ENCODE results near the gene CCDC3.
"Not testable (repeated sequence)": the region's sequence is repeated elsewhere in the genome, so short reads cannot be mapped to it uniquely, and the experiment has no call there.

CCDC3 gene

DNA sequence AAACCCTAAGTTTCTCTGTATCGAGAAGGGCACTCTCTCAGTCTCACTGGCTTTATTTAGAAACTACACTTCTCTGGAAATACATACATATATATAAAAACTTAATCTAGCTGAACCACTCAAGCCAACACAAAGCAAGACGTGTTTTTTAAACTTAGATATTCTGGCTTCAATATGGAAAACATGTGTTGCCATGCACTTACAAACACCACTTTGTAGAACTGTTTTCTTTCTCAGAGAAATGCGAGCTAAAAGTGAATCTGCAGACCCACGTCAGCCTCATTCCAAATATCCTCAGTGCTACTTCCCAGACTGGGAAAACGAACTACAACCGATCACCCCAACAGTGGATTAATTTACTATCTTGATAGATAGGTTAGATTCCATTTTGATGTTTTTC, 1.7 kb downstream of the CCDC3 start:
- no peak for DNase-seq (ENCODE audit: low spot score)

DNA sequence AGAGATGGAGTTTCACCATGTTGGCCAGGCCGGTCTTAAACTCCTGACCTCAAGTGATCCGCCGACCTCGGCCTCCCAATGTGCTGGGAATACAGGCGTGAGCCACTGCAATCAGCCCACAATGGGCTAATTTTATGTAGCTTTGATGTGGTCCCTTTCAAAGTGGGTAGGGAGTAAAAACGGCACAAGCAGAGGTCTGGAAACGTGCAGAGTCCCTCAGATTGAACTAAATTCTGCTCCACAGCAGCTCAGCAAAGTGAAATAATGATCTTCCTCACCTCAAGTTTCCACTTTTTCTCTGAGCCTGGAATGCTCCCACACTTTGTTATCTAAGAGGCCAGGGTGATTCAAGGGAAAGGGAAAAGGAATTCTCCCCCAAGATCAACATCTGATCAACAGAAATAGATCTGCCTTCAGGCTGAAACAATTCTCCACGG, 6.1 kb downstream of the CCDC3 start:
- DNase-seq (ENCODE audit: low spot score) = no peak

DNA sequence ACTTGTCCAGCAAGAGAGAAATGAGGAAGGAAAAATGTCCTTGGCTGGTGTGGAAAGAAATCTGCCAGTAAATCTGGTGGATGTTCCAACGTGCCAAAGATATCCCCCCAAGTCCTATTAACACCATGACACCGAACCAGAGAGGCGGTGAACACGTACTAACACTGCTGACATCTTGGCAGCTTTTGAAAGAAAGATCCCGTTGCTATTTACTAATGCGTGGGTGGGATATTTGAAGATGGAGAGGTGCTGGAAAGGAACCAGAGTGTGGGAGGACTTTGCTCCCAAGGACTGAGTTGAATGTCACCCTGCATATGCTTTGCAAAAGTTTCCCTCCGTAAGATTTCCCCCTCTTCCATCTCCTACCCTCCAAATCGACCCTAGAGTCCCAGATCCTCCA, 7.9 kb downstream of the CCDC3 start:
- DNase-seq (ENCODE audit: low spot score) = no peak

DNA sequence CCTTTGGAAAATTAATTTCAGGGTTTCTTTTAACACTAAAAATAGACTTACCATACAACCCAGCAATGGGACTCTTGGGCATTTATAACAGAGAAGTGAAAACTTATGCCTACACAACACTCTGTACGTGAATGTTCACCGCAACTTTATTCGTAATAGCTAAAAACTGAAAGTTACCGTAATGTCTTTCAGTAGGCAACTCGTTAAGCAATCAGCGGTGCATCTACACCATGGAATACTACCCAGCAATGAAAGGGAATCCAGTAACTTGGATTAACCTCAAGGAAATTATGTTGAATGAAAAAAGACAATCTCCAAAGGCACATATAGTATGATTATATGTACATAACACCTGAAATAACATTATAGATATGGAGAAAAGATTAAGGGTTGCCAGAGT, 16.2 kb downstream of the CCDC3 start:
- DNase-seq (ENCODE audit: low spot score) = no peak

DNA sequence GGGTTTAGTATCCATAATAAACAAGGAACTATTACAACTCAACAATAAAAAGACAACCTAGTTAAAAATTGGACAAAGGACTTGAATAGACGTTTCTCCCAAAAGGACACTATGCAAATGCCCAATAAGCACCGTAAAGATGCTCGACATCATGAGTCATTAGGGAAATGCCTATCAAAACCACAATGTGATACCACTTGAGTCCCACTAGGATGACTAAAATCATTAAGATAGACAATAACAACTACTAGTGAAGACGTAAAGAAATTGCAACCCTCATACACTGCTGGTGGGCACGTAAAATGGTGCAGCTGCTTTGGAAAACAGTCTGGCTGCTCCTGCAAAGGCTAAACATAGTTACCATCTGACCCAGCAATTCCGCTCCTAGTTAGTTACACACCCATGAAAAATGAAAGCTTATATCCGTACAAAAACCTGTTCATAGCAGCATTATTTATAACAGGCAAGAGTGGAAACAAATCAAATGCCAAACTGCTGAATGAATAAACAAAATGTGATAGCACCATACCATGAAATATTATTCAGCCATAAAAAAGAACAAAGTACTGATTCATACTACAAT, 17.3 kb downstream of the CCDC3 start:
- DNase-seq (ENCODE audit: low spot score) = no peak

DNA sequence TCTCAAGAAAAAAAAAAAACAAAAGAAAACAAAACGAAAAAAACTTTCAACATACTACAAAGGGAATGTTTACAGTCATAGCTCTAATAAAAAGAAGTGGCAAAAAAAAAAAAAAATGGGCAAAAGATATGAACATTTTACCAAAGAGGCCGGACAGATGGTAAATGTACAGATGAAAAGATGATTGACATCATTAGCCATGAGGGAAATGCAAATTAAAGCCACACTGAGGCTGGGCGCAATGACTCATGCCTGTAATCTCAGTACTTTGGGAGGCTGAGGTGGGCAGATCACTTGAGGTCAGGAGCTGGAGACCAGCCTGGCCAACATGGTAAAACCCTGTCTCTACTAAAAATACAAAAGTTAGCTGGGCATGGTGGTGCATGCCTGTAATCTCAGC, 17.9 kb downstream of the CCDC3 start:
- DNase-seq (ENCODE audit: low spot score) = not testable (repeated sequence)

DNA sequence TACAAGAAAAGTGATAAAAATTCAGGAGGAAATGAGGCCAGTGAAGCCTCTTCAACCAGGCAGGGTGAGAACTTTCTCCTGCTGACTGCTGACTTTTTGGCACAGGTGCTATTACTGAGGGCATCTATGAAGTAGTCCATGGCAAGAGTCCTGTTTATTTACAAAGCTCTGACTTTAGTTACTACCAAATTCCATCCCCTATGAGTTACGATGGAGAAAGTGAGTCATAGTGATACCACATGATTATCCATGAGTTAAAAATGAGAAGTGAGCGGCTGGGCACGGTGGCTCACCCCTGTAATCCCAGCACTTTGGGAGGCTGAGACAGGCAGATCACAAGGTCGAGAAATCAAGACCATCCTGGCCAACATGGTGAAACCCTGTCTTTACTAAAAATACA, 19.9 kb downstream of the CCDC3 start:
- no peak for DNase-seq (ENCODE audit: low spot score)

DNA sequence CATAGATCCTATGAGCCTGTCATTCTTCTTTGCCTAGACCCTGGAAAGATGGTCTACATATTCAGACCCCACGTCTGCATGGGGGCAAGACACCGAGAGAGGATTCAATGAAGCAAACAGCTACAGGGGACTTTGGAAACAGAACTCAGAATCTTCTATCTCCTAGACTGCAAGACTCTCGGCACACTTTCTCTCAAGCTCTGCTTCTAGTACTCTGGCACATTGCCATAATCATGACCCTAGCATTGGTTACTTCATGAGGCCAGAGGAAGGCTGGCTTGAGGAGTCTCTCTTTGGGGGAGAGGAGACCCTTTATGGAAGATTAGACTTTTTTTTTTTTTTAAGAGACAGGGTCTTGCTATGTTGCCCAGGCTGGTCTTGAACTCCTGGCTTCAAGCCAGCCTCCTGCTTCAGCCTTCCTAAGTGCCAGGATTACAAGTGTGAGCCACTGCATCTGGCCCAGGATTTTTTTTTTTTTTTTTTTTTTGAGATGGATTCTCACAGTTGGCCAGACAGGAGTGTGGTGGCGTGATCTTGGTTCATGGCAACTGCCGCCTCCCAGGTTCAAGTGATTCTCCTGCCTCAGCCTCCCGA, 20.7 kb downstream of the CCDC3 start:
- DNase-seq (ENCODE audit: low spot score) = no peak

DNA sequence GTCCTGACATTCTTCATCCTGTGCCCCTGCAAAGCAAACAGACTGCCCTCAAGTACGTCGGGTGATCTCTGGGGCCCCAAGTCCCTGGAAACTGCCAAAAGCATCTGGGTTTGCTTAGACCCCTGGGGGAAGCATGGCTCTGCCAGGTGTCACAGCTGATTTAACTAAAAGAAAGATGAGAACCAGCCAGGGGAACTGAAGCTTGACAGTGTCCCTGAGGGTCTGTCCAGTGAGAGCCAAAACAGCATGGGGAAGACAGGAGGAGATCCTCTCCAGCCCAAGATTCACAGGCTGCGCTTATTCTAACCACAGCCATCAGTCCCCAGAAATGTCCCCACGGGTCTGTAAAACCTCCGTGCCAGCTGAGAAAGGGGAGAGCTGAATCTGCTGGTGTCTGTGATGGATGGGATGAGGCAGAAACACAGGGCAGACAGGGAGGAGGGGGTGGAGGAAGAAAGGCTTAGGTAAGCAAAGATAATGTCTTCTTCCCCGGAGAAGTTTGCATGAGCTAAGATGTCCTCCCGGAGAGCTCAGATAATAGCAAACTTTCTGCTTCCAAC, 21.3 kb downstream of the CCDC3 start:
- no peak for DNase-seq (ENCODE audit: low spot score)

DNA sequence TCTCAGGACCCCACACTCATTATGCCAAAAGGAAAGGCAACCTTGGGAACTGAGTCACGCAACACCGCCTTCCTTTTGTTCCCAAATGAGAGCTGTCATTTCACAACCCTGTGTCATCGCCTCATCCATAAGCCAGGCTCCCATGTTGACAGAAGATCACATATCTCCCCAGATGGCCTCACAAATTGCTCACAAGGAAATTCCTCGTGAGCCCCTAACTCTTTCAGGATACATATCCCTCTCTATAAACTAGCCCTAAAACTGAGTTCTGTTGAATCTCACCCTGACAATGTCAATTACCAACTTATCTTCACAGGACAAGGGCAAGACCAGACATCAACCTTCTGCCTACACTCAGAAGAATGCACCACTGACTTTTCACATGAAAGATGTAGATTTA, 22.6 kb downstream of the CCDC3 start:
- no peak for DNase-seq (ENCODE audit: low spot score)

DNA sequence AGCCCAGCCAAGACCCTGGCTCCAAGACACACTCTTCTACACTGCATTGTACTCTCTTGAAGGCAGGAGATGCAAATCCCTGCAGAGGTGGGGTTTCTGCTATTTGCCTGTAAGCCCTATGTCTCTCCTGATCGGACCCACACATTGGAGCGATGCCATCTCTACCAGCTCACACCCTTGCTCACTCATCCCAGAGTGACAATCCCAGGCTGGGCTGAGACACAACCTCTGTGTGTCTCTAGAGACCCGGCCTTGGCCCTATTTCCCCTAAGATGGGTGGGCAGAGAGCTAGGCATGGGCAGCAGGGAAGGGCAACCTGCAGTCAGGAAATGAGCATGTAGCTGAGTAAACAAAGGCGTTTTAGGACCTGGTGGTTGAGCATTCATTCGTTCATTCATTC, 25.6 kb downstream of the CCDC3 start:
- no peak for DNase-seq (ENCODE audit: low spot score)

DNA sequence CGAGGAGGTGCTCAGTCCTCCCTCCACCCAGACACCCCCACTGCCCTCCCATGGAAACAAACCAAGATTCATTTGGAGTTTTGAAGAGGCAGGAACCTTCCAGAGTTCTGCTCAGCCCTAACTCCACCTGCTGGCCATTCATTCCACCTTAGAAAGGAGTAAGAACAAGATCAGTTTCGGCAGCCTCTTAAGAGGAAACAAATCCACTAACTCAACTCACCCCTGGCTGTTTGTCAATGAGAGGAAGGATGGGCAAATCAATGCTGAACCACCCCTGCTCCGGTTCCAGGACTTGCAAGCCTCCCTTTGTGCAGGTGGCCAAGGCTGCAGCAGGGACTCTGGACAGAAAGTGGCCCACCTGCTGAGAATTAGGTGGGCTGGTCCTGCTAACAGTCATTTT, 26.2 kb downstream of the CCDC3 start:
- DNase-seq (ENCODE audit: low spot score) = no peak

DNA sequence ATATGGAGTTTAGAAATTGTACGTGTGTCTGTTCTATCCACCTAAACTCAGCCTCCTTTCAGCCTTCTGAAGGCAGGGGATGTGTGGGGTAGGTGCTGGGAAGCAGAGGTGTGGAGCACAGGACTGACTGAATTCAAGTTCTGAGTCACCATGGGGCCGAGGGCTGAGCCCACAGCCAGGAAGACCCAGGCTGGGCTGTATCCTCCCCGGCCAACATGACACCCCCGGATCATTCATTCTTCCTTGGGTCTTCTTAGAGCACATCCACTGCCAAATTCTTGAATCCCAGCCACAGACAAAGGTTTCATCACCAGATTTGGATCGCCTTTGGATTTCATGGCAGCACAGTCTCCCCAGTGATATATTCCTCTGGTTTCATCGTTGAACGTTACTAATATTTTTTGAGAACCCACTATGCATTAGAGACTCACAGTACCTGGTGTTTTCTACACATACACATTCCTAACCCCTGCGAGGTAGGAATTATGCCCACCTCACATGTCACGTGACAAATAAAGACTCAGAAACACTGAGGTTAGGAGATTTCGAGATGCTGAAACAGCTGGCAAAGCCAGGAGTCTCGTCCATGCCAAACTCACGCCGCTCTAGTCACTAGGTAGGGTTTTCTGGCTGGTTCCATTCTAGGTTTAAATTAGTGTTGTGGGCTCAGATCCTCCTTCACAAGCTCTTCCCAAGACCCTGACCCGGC, 26.9 kb downstream of the CCDC3 start:
- DNase-seq (ENCODE audit: low spot score) = no peak

DNA sequence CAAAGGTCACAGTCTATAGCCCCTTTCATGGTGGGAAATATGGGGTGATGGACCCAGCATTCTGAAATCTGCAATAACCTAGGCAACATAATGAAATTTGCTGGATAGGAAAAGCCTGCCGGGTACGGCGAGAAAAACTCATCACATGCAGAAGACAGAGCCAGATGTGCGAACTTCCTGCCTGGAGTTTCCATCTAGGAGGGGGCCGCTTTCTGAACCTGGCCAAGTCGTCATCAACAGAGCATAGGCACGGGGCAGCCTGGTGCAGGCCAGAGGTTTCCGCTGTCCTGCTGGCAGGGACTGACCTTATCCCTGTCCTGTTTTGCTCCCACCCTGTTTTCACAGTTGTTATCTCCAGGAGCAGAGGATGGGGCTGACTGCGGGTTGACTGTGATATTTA, 27.4 kb downstream of the CCDC3 start:
- no peak for DNase-seq (ENCODE audit: low spot score)

DNA sequence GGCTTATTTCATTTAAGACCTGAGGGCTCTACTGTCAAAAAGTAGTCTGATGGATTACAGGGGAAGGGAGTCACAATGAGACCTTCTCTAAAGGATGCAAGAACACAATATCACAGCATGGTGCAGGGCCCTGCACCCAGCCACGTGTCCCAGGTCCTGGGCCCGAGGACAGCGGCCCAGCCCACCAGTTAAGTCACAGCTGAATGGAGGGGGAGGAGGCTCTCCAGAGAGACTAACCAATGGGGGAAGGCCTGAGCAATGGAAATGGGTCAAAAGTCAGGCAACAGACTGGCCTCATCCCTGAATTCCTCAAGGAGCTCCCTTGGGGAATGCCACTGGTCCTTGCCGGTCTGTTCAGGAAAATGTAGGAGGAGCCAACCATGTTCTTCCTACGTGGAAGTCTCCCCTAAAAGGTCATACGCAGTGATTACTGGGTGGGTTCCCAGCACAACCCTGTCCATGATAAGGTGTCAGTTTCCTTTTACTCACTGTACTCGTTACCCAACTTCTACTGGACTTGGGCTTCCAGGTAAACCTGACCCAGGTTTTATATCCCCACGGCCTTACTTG, 28.3 kb downstream of the CCDC3 start:
- no peak for DNase-seq (ENCODE audit: low spot score)

DNA sequence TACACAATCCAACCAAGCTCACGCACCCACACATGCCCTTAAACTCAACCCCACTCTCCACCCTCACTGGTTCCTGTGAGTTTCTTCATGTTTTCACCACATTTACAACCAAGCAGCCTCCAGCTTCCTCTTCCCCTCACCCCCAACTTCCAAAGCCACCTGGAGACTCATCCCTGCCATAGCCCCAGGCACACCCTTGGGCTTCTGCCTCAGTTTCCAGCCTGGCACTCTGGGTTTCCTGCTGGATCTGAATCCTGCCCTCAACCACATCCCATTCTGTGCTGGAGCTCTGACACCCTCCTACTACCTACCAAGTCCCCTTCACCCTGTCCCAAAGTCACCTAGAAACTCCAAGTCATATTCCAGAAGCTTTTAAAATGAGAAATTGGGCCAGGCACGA, 29.4 kb downstream of the CCDC3 start:
- no peak for DNase-seq (ENCODE audit: low spot score)

DNA sequence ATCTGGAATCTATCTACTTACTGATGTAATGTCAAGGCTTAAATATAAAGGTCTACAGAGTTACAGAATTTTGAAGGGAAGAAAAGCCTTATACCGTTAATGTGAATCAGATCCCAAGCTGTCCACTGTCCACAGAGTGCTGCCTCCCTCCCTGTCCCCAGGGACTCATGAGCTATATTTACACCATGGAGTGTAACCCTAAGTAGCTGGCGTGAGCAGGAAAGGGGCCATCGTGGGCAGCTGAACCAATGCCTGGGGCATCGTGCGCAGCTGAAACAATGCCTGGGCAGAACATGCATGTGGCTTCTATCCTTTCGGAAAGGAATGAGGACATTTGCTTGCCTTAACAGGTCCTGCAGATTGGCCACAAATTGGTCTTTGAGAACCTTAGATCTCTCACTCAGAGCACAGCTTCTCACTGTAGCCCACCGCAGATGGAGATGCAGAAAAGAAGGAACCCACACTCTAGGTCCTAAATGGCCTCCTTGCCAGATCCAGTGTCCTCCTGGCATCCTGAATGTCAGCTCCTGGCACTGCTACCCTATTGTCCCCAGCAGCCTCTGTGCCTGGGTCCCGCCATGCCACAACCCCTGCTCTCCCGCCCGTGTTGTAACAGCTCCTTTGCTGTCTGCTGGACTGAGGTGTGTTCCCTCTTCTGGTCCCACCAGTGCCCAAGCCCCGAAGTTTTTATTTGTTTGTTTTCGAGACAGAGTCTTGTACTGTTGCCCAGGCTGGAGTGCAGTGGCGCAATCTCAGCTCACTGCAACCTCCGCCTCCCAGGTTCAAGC, 30.3 kb downstream of the CCDC3 start:
- DNase-seq (ENCODE audit: low spot score) = no peak

DNA sequence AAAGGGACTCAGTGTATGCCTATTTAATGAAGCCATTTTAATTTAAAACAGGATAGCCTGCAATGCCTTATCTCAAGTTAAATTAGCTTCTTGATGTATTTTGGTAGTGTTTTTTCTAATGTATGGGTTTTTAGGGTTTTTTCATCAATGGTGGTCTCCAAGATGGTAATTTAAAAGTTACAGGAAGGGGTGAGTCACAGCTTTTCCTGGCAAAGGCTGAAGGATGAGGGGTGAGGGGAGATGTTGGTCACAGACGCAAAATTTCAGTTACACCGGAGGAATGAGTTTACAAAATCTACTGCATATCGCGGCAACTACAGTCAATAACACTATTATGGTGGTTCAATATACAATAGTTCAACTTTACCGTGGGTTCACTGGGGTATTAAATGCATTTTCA, 31.6 kb downstream of the CCDC3 start:
- DNase-seq (ENCODE audit: low spot score) = no peak

DNA sequence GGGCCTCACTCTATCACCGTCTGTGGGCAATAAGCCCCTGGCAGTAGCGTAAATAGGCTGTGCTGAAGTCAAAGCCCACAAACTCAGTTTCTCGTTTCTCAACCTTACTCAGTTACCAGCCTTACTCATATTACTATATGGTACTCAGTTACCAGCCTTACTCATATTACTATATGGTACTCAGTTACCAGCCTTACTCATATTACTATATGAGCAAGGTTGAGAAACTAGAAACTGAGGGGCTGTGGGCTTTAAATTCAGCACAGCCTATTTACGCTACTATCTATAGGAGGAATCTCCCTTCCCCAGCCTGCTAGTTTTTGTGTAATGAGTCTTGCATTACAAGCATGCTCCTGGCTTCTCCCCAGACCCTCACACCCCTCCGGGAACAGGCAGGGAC, 35.4 kb downstream of the CCDC3 start:
- no peak for DNase-seq (ENCODE audit: low spot score)

DNA sequence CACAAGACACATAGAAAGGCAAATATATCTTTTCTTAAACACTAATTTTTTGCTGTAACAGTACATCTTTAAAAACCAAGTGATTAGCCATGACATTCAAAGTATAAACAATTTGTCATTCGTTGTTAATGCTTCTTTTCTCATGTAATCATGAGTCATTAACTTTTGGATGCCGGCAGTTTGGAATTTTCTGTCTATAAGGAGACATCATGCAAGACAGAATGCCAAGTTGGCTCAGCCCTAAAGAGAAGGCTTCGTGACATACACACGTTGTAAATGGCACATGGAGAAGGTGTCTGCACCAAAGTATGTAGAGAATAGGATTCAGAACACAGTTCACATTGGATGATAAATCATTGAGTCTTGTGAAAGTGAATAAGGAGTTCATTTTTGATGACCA, 35.9 kb downstream of the CCDC3 start:
- no peak for DNase-seq (ENCODE audit: low spot score)

DNA sequence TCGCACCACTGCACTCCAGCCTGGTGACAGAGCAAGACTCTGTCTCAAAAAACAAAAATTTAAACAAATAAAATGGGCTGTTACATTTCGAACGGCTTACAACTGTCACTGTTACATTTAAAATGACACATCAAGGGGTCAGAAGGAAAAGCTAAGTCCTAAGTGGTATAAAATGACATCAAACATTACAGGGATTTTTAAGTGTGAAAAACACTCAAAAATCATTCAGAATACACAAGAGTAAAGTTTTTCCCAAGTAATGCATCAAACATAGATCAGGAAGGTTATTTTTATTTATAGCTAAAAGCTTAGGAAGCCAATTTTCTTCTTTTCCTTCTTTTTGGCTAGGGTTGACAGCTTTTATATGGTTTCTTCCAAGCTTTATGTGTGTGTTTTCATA, 39.0 kb downstream of the CCDC3 start:
- no peak for DNase-seq (ENCODE audit: low spot score)

DNA sequence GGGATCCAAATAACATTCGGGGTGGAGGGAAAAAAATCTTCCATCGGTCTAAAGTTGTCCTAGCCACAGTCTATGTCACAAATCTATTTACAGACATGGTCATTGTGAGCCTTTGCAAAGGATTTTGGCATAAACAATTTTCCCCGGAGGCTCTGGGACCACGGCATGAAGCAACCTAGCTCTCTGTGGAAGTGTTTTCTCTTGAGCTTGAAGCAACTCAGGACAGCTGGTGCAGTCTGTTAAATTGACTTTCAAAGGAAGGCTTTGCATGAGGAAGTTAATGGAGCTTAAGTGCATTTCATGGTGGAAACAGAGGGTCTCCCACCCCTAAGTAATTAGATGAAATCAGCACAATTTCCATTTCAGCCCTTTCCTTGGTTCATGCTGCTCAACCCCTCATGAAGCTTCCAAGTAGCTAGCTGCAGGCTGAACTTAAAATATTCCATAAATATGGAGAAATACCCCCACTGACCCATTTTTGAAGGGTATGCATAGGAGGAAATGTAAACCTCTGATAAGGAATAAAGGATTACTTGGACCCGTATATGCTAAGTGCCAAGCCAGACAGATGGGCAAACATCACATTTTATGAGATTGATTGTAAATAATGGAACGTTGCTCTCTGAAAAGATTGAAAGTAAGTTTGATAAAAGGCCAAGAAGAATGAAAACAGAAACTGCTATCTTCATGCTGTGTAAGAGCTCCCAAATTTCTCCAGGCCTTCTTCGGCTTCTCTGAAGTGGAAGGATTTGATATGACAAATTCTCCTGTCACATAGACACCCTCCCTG, 39.9 kb downstream of the CCDC3 start:
- DNase-seq (ENCODE audit: low spot score) = no peak
